ENCODE data around the gene SLC41A1. TPM values are rescaled to one million over a fixed set of nuclear protein-coding genes. Genes with fewer than 3 reads are reported as not detected.

The SLC41A1 gene
- total RNA-seq, 1 experiment from 2014 or later: 16.1 TPM

DNA sequence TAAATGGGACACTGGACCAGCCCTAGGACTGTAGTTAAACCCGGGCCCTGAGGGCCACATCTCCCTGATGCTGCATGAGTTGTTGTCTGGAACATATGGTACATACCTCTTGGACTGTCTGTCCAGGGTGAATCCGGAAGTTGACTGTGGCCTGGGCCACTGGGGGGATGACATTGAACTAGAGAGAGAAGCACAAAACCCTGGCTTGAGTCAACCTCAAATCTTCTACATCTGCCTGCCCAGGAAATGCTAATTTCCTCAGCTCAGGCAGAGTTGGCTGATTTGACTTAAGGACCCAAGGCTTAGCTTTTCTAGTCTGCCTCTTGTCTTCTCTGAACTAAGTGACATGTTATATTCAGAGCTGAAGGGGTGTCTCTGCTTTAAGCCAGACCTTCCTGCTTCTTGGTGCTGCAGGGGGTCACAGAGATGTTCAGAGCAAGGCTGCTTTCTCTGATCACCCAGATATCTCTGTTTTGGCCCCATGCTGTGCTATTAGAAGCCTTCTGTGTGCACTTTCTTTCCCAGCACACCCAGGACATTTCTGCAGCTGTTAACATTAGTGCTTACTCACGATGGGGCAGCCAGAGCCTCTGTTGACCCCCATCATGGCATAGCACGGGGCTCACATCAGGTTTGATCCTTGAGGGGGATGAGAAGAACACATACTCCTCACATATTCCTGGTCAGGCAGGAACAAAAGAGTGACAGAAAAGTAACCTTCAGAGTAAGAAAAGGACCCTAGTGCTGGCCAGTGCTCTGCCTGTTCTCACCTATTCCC, 27.3 kb upstream of the SLC41A1 start:
- H3K36me3 ChIP-seq (ENCODE audit: insufficient read depth, low read length, poor library complexity, severe bottlenecking): no peaks in the 10 kb centered on the region
- intact Hi-C loops (cut with micrococcal nuclease; ENCODE audit: unreplicated experiment): no loop called here
- POLR2A ChIA-PET (ENCODE audit: low non-redundant PET): no interaction called here
- TF ChIP-seq, protein P1, sequence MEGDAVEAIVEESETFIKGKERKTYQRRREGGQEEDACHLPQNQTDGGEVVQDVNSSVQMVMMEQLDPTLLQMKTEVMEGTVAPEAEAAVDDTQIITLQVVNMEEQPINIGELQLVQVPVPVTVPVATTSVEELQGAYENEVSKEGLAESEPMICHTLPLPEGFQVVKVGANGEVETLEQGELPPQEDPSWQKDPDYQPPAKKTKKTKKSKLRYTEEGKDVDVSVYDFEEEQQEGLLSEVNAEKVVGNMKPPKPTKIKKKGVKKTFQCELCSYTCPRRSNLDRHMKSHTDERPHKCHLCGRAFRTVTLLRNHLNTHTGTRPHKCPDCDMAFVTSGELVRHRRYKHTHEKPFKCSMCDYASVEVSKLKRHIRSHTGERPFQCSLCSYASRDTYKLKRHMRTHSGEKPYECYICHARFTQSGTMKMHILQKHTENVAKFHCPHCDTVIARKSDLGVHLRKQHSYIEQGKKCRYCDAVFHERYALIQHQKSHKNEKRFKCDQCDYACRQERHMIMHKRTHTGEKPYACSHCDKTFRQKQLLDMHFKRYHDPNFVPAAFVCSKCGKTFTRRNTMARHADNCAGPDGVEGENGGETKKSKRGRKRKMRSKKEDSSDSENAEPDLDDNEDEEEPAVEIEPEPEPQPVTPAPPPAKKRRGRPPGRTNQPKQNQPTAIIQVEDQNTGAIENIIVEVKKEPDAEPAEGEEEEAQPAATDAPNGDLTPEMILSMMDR (conservative IDR thresholded peaks at IDR 0.05; ENCODE audit: low read depth, low read length): no peak
- TF ChIP-seq EZH2 (IDR thresholded peaks at IDR 0.05; ENCODE audit: borderline replicate concordance, low read depth, low read length, poor library complexity, severe bottlenecking): no peak
- no peak overlapping the region for H3K27ac ChIP-seq (ENCODE audit: low read depth, low read length, poor library complexity, severe bottlenecking)
- H3K9me3 ChIP-seq (ENCODE audit: low read depth, low read length, poor library complexity, severe bottlenecking): no peaks in the 10 kb centered on the region
- CTCF ChIA-PET: no interaction called here
- no peaks in the 10 kb centered on the region for H3K27me3 ChIP-seq (replicated peaks; ENCODE audit: insufficient read depth, low read depth, low read length, poor library complexity)
- no peaks in the 10 kb centered on the region for H3K4me1 ChIP-seq (ENCODE audit: insufficient read depth, low read length, poor library complexity, severe bottlenecking)
- H3K4me3 ChIP-seq (ENCODE audit: low read depth, low read length, poor library complexity, severe bottlenecking): no peak overlapping the region
- DNase-seq (ENCODE audit: low spot score): peak; percentile 16
- no TSS peak for BruUV-seq (replicated peaks)

DNA sequence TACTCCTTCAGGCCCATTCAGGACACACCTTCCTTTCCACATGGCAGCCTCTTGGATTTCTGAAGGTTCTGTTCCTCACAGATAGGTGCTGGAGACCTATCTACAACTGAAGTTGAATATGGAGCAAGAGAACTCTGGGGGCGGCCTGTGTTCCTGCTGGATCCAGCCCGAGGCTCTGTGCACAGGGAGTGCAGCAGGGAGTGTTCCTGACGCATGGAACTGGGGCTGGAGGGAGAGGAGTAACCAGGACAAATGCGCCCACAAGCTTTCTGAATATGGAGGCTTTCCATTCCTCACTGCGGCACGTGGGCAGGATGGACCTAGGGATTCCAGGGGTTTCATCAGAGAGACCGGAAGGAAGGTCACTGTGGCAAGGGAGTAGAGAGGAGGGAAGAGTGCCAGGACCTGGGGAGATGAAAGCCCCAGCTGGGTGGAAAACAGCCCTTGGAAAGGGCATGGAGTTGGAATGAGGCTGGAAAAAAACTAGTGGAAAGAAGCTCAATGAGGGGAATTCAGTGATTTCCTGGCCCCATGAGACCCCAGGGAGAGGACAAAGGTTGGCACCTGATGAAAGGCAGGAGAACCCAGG, 24.5 kb upstream of the SLC41A1 start:
- Histone ChIP-seq H3K27me3 (replicated peaks; ENCODE audit: insufficient read depth, low read depth, low read length, poor library complexity) (no peaks in the 10 kb centered on the region), H3K4me1 (ENCODE audit: insufficient read depth, low read length, poor library complexity, severe bottlenecking) (no peaks in the 10 kb centered on the region), H3K4me3 (ENCODE audit: low read depth, low read length, poor library complexity, severe bottlenecking) (no peak overlapping the region), H3K36me3 (ENCODE audit: insufficient read depth, low read length, poor library complexity, severe bottlenecking) (no peaks in the 10 kb centered on the region), H3K27ac (ENCODE audit: low read depth, low read length, poor library complexity, severe bottlenecking) (no peak overlapping the region), H3K9me3 (ENCODE audit: low read depth, low read length, poor library complexity, severe bottlenecking) (no peaks in the 10 kb centered on the region)
- TF ChIP-seq, protein P1 (conservative IDR thresholded peaks at IDR 0.05; ENCODE audit: low read depth, low read length): no peak
- TF ChIP-seq EZH2 (IDR thresholded peaks at IDR 0.05; ENCODE audit: borderline replicate concordance, low read depth, low read length, poor library complexity, severe bottlenecking): no peak
- no TSS peak for BruUV-seq (replicated peaks)
- intact Hi-C loops (cut with micrococcal nuclease; ENCODE audit: unreplicated experiment): no loop called here
- ChIA-PET POLR2A (ENCODE audit: low non-redundant PET) (no interaction called here), CTCF (interaction anchor here (0.7 kb wide), 1 partner anchor 191 kb away, joined by 3 read pairs; no protein-coding TSS in a partner anchor)
- no peak for DNase-seq (ENCODE audit: low spot score)

DNA sequence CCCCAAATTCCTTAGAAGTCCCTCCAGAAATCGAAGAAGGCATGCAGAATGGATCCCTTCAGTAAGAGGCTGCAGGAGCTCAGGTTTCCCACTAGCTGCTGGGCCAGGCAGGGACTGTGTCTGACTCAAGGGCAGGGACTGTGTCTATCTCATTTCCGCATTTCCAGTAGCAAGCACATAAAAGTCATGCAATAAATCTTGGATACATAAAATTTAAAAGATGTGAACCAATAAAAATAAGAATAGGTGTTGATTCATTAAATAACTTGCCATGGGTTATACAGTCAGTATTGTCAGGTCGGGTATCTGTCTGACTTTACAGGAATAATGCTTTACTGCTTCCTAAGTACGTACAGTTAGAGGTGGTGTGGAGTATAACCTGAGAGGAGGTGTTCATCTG, 21.8 kb upstream of the SLC41A1 start:
- no peaks in the 10 kb centered on the region for H3K27me3 ChIP-seq (replicated peaks; ENCODE audit: insufficient read depth, low read depth, low read length, poor library complexity)
- no peak for TF ChIP-seq EZH2 (IDR thresholded peaks at IDR 0.05; ENCODE audit: borderline replicate concordance, low read depth, low read length, poor library complexity, severe bottlenecking)
- no peak overlapping the region for H3K27ac ChIP-seq (ENCODE audit: low read depth, low read length, poor library complexity, severe bottlenecking)
- no peaks in the 10 kb centered on the region for H3K36me3 ChIP-seq (ENCODE audit: insufficient read depth, low read length, poor library complexity, severe bottlenecking)
- DNase-seq (ENCODE audit: low spot score): no peak
- H3K9me3 ChIP-seq (ENCODE audit: low read depth, low read length, poor library complexity, severe bottlenecking): no peaks in the 10 kb centered on the region
- POLR2A ChIA-PET (ENCODE audit: low non-redundant PET): no interaction called here
- no peak overlapping the region for H3K4me3 ChIP-seq (ENCODE audit: low read depth, low read length, poor library complexity, severe bottlenecking)
- no TSS peak for BruUV-seq (replicated peaks)
- CTCF ChIA-PET: no interaction called here
- no peaks in the 10 kb centered on the region for H3K4me1 ChIP-seq (ENCODE audit: insufficient read depth, low read length, poor library complexity, severe bottlenecking)
- intact Hi-C loops (cut with micrococcal nuclease; ENCODE audit: unreplicated experiment): no loop called here

All from A673 (cell line).